GM20000 (cell line): ENCODE results near the gene KRT31.

ENCODE experiments used
- DNase-seq: peaks from one replicate; pipeline ENCODE4 v3.0.0; 2012; ENCODE audit warnings: low spot score
- CTCF ChIP-seq: IDR thresholded peaks from 2 replicates; pipeline ENCODE4 v1.5.1; 2012; ENCODE audit warnings: mild to moderate bottlenecking, control low read depth; ENCODE audit errors: extremely low read depth, missing control alignments

KRT31 gene

GRCh38 chr17:41394254-41394996 lies 3.0 kb downstream of the KRT31 start:
- DNase-seq: no peak
- TF ChIP-seq CTCF: no peak

GRCh38 chr17:41393826-41394225 lies 3.6 kb downstream of the KRT31 start:
- no peak for TF ChIP-seq CTCF
- no peak for DNase-seq

DNA sequence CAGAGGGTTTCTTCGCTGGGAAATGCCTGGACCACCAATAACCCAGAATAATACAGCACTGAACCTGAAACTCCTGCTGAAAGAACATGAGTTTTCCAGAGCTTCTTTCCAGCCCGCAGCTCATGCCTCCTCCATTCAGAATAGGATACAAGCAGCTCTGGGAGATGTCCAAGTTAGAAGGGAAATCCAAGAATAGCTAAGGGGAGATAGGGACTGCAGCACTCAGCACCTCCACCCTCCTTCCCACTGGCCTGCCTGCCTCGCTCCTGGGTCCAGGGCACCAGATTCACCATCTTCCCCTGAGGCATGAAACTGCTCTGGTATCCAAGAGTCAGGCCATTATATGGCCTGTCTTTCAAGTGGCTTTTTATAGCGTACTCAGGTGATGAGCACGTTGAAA lies 4.1 kb downstream of the KRT31 start:
- no peak for DNase-seq
- TF ChIP-seq CTCF: no peak

- no peak for DNase-seq
- TF ChIP-seq CTCF: no peak
Measured at GRCh38 chr17:41392278-41392677, 5.1 kb downstream of the KRT31 start.

DNA sequence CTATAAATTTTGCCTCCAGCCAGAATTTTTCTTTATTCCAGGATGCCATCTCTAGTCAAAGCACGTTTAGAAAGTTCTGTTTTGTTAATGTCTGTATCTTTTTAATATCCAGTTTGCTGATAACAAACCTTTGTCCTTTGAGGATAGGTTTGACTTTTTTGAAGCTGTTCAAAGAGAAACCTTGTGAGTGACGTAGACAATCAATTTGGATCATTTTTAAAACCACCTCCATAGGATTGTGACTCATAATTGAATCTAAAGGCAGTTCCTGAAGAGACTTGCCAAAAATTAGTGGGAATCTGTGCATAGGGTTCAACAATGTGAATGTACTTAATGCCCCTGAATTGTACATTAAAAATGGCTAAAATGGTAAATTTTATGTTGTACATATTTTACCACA lies 5.9 kb downstream of the KRT31 start:
- TF ChIP-seq CTCF: no peak
- no peak for DNase-seq

DNA sequence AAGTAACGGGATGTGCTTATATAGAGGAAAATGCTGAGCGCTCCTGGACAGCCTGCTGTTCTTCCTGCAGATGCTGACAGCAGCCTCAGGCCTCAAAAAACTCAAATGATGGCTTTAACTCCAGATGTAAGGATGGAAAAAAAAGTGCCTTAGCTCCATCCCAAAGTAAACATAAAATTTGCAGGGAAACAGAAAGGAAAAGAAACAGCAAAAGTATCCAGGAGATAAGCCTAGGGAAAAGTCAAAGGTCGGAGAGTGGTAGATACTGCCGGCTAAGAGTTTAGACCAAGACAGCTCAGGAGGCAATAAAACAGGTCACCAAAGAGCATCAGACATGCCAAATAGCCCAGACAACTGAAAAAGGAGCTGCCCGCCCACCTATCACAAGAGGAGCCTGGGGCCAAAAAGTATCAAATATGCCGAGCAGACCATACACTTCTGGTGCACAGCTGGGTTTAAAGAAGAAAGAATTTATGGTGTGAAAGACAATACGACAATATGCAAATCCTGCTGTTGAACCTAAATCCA lies 6.9 kb downstream of the KRT31 start:
- TF ChIP-seq CTCF: no peak
- no peak for DNase-seq

DNA sequence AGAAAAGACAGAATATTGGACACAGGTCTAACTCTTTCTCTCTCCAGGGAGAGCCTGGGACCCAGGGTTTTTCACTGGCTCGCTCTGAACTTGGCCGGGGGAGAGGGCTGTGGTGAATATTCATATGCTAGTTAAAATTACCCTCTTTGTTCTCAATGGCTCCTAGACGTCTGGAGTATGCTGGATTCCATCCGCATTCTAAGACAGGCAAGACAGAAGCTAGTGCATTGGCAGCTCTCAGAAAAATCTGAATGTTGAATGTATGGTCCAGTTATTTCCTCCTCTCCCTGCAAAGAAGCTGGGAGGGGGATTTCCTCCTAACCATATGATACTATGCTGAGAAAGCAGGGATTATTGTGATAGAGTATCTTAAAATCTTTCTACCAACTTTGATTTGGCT lies 9.7 kb downstream of the KRT31 start:
- no peak for TF ChIP-seq CTCF
- no peak for DNase-seq
